ENCODE measurements around the gene DST. TPM values are rescaled to one million over a fixed set of nuclear protein-coding genes. Genes with fewer than 3 reads are reported as not detected.
A peak's percentile ranks its signal among the peaks of the same experiment; 100 is the strongest.

DST gene
- total and polyA plus RNA-seq, 7 donors: 62.5 to 791 (median 495) TPM

GRCh38 chr6:56652994-56653393 is 10.3 kb upstream of the DST start:
- peak overlapping the region in 2 of 4 donors; percentile 19 to 29 for H3K27ac ChIP-seq
- intact Hi-C loops (cut with DNase I): loop anchor here (1.0 kb wide), 1 partner anchor 40 kb away; no protein-coding TSS in a partner anchor
- H3K4me1 ChIP-seq: peaks cover 0 to 59% (median 52%) of the 10 kb centered on the region in 4 donors
- no peak for TF ChIP-seq POLR2A (IDR thresholded peaks at IDR 0.05)
- TF ChIP-seq EP300 (IDR thresholded peaks at IDR 0.05): no peak
- no peak for TF ChIP-seq CTCF (IDR thresholded peaks at IDR 0.05)
- no peak for TF ChIP-seq POLR2AphosphoS5 (IDR thresholded peaks at IDR 0.05)
- DNase-seq: no peak
- H3K4me3 ChIP-seq: no peak overlapping the region
- H3K9me3 ChIP-seq: no peaks in the 10 kb centered on the region
- peaks cover 0 to 13% (median 0%) of the 10 kb centered on the region in 4 donors for H3K36me3 ChIP-seq
- H3K27me3 ChIP-seq: no peaks in the 10 kb centered on the region
- 8 to 46% methylated on average over 2 of the region's 2 CpGs for WGBS, 2 donors

- intact Hi-C loops (cut with DNase I): no loop called here
- H3K9me3 ChIP-seq: no peaks in the 10 kb centered on the region
- WGBS, 2 donors: 65 to 87% methylated on average over 1 of the region's 1 CpG
- peaks cover 0 to 20% (median 0%) of the 10 kb centered on the region in 4 donors for H3K36me3 ChIP-seq
- H3K27me3 ChIP-seq: no peaks in the 10 kb centered on the region
- H3K27ac ChIP-seq: peak overlapping the region in 2 of 4 donors; percentile 24 to 34
- DNase-seq: no peak
- TF ChIP-seq POLR2A (IDR thresholded peaks at IDR 0.05): no peak
- TF ChIP-seq POLR2AphosphoS5 (IDR thresholded peaks at IDR 0.05): no peak
- H3K4me1 ChIP-seq: peaks cover 0 to 53% (median 52%) of the 10 kb centered on the region in 4 donors
- H3K4me3 ChIP-seq: no peak overlapping the region
Measured at GRCh38 chr6:56652231-56652630, 9.5 kb upstream of the DST start.

DNA sequence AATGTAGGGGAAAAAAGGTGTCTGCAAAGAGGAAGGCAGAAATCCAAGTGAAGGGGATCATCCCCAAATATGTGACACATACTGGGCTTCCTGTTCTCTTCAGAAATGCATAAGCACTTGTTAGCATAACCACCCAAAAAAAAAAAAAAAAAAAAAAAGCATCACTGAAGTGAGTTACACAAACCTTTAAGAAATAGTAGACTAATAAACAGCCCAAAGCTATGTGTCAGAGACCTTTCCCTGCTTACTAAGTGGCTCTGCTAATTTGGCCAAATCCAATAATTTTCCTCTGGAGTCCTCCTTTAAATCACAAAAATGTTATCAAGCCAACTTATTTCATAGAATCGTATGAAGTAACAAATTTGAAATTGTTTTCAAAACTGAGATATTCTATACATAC is 7.5 kb upstream of the DST start:
- H3K9me3 ChIP-seq: no peaks in the 10 kb centered on the region
- H3K27ac ChIP-seq: no peak overlapping the region
- intact Hi-C loops (cut with DNase I): no loop called here
- H3K4me3 ChIP-seq: no peak overlapping the region
- WGBS, 2 donors: 91 to 97% methylated on average over 1 of the region's 1 CpG
- peaks cover 0 to 40% (median 2%) of the 10 kb centered on the region in 4 donors for H3K36me3 ChIP-seq
- DNase-seq: no peak
- no peaks in the 10 kb centered on the region for H3K27me3 ChIP-seq
- H3K4me1 ChIP-seq: peaks cover 0 to 41% (median 34%) of the 10 kb centered on the region in 4 donors
- TF ChIP-seq POLR2A (IDR thresholded peaks at IDR 0.05) (no peak), CTCF (IDR thresholded peaks at IDR 0.05) (no peak), EP300 (IDR thresholded peaks at IDR 0.05) (no peak), POLR2AphosphoS5 (IDR thresholded peaks at IDR 0.05) (no peak)

- no peak for DNase-seq
- peaks cover 0 to 40% (median 32%) of the 10 kb centered on the region in 4 donors for H3K4me1 ChIP-seq
- peaks cover 0 to 44% (median 3%) of the 10 kb centered on the region in 4 donors for H3K36me3 ChIP-seq
- H3K27me3 ChIP-seq: no peaks in the 10 kb centered on the region
- 84 to 93% methylated on average over 3 of the region's 3 CpGs for WGBS, 2 donors
- no peak overlapping the region for H3K27ac ChIP-seq
- H3K9me3 ChIP-seq: no peaks in the 10 kb centered on the region
- intact Hi-C loops (cut with DNase I): no loop called here
- no peak overlapping the region for H3K4me3 ChIP-seq
- no peak for TF ChIP-seq POLR2A (IDR thresholded peaks at IDR 0.05)
- no peak for TF ChIP-seq POLR2AphosphoS5 (IDR thresholded peaks at IDR 0.05)
- TF ChIP-seq CTCF (IDR thresholded peaks at IDR 0.05): no peak
- TF ChIP-seq EP300 (IDR thresholded peaks at IDR 0.05): no peak
Measured at GRCh38 chr6:56649782-56650181, 7.1 kb upstream of the DST start.

DNA sequence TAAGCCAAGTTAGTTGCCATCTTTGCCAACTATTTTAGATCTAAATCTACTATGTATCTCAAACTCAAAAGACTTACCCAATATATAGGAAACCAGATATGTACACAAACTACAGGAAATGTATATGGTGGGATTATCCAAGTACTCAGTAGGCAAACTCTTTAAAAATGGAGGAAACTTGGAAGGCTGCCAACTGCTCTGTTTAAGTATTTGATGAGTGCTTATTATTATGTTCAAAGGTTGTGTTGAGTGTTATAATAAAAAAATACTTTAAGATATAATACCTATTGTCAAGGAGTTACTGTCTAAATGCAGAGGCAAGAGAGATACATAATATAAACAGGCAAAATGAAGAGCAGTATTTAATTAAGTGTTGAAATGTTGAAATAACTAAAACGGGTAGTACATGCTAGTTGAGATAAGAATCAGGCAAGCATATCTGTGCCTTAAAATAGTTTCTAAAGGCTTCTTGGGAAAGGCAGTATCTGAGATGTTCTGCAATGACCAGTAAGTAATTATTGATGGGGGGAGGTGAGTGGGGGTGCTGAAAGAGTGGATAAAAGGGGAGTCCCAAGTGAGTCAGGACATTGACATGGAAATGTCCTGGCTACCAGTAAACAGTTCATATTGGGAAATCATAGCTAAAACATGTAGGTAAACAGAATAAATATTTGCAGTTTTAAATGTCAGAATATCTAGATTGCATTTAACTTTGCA is 6.5 kb upstream of the DST start:
- peaks cover 0 to 40% (median 29%) of the 10 kb centered on the region in 4 donors for H3K4me1 ChIP-seq
- no peak for TF ChIP-seq POLR2A (IDR thresholded peaks at IDR 0.05)
- no peak for TF ChIP-seq POLR2AphosphoS5 (IDR thresholded peaks at IDR 0.05)
- TF ChIP-seq CTCF (IDR thresholded peaks at IDR 0.05): no peak
- no peak for TF ChIP-seq EP300 (IDR thresholded peaks at IDR 0.05)
- WGBS, 2 donors: 9 to 45% methylated on average over 1 of the region's 1 CpG
- H3K4me3 ChIP-seq: no peak overlapping the region
- DNase-seq: no peak
- H3K27ac ChIP-seq: no peak overlapping the region
- H3K9me3 ChIP-seq: no peaks in the 10 kb centered on the region
- H3K27me3 ChIP-seq: no peaks in the 10 kb centered on the region
- H3K36me3 ChIP-seq: peaks cover 0 to 49% (median 3%) of the 10 kb centered on the region in 4 donors
- intact Hi-C loops (cut with DNase I): no loop called here
